ENCODE data around the gene PRKCB.
"Not testable (repeated sequence)": the region's sequence is repeated elsewhere in the genome, so short reads cannot be mapped to it uniquely, and the experiment has no call there.

The PRKCB gene

DNA sequence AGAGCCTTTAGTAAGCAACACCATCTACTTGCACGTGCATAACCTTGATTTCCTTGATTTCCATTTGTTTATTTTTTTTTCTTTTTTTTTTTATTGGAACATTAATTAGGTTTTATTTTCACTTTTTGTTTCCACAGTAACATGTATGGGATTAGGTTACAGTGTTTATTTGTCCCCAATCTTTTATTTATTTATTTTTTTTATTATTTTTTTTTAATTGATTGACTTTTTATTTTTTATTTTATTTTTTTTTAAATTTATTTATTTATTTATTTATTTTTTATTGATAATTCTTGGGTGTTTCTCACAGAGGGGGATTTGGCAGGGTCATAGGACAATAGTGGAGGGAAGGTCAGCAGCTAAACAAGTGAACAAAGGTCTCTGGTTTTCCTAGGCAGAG, 272.3 kb downstream of the PRKCB start:
- not testable (repeated sequence) for DNase-seq

DNA sequence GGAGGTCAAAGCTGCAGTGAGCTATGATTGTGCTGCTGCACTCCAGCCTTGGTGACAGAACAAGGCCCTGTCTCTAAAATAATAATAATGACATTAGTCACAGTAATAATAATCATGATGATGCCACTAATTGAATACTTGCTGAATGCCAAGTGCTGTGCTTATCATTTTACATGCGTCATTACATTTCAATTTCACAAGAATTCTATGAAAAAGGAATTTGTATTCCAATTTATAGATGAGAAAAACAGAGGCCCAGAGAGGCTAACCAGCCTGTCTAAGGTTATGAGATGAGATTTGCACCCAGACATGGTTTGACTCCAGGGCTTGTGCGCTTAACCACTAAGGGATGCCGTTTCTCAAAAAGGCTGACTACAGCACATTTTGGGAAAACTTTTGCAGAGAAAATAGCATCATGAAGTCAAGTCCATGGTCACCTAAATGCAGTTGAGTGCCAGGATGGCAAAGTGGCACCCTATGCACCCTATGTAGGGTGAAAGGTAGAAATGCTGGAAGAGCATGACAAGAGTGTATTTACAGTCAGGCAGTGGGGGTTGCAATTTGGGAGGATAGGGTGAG, 276.0 kb downstream of the PRKCB start:
- no peak for DNase-seq

DNA sequence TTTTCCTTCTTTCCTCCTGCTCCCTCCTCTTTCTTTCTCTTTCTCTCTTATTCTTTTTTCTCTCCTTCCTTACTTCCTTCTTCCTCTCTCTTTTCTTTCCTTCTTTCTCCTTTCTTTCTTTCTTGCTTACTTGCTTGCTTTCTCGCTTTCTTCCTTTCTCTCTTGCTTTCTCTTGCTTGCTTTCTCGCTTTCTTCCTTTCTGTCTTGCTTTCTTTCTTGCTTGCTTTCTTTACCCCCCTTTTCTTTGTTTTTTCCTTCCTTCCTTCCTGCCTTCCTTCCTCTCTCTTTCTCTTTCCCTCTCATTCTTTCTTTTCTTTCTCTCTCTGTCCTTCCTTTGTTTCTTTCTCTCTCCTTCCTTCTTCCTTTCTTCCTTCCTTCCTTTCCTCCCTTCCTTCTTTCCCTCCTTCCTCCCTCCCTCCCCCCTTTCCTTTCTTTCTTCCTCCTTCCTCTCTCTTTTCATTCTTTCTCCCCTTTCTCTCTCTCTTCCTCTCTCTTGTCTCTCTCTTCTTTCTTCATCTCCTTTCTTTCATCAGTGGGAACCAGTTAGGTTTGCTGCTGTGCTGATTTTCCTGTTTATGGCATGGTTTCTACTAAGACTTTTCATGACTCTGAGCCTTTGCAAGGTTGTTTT, 277.4 kb downstream of the PRKCB start:
- no peak for DNase-seq

DNA sequence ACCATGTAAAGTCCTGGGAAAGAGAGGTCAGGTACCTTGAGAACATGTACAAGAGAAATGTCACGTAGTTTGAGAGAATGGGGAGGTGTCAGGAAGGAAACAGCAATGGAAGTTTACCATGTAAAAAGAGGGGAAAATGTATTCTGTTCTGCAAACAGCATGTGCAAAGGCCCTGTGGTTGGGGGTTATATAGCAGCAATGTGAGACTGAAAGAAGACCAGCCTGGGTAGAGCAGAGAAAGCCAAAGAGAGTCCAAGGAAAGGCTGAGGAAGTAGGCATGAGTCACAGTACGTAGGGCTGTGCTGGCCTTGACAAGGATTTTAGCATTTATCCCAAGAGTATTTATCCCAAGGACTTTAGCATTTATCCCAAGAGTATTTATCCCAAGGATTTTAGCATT, 279.1 kb downstream of the PRKCB start:
- no peak for DNase-seq

DNA sequence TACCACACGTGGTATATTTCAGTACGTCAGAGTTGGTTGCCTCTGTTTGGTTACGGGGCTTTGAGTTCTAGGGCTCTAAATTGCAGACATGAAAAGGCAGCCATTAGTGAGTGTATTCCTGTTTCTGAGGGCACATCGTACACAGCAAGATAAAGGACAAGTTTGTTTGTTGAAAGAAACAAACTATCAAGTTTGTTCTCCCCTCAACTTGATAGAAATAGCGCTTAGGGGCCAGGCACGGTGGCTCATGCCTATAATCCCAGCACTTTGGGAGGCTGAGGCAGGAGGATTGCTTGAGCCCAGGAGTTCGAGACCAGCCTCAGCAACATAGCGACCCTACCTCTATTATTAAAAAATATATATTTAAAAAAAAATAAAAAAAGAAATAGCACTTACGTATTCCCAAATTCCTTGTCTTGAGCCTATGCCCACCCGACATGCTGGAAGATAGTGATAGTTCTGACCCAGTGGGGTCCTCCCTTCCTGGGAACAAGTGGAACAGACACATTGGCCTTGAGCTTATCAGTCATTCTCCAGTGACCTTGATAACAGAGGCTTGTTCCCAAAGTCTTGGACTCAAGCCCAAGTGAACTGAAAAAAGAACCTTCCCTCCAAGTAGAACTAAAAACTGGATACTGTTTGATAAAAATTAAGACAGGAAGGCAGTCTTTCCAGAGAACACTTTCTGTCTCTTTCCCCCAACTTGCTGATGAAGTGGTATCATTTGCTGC, 280.4 kb downstream of the PRKCB start:
- DNase-seq: no peak

DNA sequence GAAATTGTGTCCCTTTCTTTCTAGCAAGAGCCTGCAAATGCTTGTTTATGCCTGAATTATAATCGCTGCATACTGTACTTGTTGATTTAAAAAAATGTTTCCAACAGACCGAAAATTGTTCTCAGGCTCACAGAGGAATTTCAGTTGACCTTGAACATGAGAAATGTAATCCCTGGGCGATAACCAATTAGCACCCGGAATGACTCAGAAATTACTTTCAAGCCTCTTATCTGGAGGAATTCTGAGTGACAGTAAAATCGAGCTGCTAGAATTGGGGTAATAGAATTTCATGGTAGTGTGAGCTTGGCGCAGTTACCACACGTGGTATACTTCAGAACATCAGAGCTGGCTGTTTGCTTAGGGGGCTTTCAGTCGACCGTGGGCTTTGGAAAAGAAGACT, 281.2 kb downstream of the PRKCB start:
- DNase-seq: no peak

DNA sequence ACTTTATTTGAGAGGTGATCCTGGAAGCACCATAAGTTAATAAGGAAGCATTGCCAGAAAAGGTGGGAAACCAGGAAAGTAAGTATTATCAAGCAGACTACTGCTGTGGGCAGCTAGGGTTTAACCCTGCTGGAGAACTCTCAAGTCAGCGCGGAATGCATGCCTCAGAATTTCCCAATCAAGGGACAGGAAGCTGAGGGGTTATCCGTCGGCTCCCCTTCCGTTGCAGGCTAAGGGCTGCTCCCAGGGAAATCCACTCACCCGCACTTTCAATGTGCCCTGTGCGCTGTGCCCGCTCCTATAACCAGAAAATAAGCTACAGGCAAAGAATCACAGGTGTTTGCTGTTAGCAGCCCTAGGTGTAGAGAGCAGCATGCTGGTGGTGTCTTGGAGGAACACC, 281.9 kb downstream of the PRKCB start:
- DNase-seq: no peak

DNA sequence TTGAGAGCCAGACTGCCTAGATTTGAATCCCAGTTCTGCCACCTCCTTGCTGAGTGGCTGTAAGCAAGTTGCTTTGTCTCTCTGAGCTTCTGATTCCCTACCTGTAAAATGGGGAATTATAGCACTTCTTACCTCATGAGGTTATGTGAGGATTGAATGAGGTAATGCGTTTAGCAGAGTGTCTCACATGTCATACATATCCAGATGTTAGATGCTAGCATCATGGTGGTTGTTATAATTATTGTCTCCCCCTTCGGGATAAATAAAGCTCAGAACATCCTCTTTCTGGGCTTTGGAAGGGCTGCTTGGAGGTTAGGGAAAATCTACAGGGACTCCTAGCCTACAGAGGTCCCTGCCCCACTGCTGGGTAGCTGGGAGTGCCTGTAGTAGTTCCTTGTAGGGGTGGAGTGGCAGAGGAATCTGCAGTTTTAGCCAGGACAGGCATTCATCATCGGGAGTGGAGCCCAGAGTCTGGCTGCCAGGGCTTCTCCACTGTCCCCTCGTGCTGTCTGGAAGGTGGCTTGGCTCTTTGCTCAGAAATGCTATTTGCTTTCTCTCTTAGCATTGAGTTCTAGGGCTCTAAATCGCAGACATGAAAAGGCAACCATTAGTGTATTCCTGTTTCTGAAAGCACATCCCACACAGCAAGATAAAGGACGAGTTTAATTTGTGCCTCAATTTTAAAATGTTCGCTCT, 282.5 kb downstream of the PRKCB start:
- no peak for DNase-seq

DNA sequence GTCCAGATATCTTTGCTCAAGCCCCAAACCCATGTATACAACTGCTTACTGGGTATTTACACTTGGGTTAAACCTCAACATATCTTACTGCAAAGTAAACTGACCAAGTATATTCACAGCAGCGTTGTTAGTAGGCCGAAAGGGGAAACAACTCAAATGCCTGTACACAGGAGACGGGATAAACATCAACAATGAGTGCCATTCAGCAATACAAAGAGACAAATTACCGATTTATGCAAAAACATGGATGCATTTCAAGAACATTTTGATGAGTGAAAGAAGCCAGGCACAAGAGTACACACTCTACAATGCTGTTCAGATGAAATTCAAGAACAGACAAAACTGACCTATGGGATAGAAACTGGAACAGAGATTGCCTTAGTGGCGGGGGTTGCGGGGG, 284.0 kb downstream of the PRKCB start:
- no peak for DNase-seq

DNA sequence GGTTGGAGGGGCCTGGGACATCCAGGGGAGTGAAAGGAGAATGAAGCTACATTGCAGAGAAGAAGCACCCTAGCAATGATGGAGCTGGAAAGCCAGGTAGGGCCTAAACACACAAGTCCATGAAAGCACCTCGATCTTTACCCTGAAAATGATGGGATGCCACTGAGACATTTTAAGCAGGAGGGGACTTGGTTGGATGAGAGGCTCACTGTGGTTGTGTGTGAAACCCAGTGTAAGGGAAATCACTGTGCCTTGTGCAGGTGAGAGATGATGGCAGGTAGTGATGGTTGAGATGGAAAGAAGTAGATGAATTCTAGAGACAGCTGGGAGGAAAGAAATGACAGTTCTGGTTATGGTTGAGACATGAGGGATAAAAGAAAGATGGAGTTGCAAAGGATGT, 287.5 kb downstream of the PRKCB start:
- no peak for DNase-seq

DNA sequence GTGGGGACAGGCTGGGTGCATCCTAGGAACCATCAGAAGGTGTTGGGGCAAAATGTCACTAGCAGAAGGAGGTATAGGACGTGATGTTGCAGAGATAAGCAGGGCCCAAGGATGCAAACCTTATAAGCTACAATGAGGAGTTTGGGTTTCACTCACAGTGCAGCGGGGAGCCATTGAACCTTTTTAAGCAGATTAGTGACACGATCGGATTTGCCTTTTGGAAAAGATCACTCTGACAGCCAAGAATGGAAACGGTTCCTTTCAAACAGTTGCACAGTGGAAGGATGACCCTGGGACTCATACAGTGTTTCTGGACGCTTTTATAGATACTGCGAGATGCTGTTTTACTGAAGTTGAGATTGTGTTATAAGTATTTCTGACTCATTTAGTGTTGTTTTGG, 288.5 kb downstream of the PRKCB start:
- no peak for DNase-seq

DNA sequence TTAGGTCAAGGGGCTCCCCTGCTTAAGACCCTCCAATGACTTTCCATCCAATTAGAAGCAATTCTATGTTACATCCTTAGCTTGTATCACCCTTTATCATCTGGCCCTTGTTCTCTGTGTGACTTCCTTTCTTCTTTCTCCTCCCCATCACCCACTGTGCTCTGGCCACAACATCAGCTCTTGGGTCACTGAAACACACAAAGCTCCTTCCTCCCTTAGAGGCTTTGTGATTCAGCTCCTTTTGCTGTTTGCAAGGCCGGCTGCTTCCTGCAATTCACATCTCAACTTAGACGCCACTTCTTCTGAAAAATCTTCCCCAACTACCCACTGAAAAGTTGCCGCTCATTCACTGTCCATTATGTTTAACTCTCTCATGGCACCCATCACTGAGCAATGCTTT, 289.4 kb downstream of the PRKCB start:
- no peak for DNase-seq

DNA sequence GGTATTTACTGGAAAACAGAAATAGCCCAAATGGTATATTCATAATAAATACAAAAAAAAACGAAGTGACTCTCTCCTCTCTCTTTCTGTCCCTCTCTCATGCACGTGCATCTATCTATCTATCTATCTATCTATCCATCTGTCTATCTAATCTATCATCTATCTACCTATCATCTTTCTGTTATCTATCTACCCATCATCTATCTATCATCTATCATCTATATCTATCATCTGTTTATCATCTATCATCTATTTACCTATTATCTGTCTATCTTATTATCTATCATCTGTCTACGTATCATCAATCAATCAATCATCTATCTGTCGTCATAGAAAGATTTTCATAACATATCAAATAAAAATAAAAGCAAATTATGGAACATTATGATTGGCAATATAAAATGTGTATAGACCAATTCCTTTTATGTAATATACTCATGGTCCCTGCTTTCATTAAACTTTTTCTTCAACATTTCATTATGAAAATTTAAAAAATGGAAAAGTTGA, 293.7 kb downstream of the PRKCB start:
- no peak for DNase-seq

DNA sequence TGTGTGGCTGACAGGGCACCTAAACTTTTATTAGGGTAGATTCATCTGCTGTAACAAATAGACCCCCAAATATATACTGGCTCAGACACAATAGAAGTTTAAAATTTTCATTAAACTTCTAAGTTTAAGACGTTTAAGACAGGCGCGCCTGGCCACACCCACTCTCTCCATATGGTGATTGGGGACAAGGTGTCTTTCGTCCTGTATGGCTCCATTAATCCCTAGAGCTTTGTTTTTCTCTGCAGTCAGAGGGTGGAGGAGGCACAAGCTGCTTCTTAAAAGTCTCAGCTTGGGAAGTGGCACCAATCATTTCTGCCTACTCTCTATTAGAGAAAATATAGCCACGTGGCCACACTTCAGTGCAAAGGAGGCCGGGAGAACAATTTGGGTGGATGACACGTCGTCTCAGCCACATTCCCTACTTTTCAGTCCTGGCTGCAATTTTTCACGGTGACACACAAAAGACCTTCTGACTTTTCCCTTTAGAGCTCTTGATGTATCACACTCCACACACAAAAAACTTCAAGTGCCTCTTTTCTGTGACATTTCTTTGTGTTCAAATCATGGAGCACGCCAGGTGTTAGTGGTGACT, 294.8 kb downstream of the PRKCB start:
- no peak for DNase-seq

DNA sequence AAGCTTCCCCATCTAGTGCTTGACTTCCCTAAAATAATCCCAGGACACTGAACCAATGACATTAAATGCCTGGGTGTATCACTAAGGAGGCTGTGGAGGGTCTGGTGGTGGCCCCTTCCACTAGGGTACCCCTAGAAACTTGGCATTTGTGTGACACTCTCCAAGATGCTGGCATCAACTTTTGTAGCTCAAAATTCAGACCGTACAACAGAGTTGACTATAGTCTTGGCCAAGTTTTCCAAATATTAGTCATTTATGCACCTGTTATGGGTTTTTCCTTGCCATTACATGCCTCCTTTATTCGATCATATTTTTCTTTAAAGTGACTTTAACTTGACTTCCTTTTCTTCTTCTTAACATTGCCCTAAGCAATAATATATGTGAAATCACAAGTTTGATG, 295.5 kb downstream of the PRKCB start:
- DNase-seq: no peak

DNA sequence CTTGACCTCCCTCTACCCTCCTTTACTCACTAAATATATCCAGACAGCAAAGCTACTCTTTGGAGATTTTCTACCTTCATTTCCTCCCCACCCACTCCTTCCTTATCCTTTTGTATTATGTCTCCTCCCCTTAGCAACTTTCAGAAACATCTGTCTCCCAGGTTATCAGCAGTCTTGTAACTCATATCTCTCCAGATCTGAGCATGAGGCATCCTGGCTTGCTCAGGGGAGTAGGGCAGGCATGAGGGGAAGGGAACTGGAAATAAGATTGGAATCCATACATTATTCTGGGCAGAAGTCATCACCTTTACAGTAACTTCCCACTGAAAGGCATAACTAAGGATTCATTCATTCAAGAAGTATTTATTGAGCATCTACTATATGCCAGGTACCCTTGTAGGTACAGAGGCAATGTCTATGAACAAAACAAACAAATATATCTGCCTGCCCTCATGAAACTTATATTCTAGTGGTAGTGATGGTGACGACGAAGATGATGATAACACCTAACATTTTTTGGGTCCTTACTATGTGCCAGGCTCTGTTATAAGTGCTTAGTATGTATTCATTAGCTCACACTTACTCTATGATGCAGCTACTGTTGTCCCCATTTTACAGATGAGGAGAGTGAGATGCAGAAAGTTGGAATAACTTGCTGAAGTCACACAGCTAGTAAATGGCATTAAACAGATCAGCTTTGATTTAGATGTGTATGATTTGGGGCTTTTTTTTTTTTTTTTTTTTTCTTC, 296.4 kb downstream of the PRKCB start:
- DNase-seq: no peak

DNA sequence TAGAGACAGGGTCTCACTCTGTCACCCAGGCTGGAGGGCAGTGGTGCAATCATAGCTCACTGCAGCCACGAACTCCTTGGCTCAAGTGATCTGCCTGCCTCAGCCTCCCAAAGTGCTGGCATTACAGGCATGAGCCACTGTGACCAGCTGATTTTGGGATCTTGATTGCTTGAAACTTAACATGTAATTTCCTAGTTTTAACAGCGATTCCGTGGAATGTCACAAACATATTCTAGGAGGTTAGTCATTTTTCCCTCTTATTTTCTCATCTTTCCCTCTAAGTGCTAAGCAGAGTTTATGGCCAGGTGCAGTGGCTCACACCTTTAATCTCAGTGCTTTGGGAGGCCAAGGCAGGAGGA, 297.0 kb downstream of the PRKCB start:
- no peak for DNase-seq

DNA sequence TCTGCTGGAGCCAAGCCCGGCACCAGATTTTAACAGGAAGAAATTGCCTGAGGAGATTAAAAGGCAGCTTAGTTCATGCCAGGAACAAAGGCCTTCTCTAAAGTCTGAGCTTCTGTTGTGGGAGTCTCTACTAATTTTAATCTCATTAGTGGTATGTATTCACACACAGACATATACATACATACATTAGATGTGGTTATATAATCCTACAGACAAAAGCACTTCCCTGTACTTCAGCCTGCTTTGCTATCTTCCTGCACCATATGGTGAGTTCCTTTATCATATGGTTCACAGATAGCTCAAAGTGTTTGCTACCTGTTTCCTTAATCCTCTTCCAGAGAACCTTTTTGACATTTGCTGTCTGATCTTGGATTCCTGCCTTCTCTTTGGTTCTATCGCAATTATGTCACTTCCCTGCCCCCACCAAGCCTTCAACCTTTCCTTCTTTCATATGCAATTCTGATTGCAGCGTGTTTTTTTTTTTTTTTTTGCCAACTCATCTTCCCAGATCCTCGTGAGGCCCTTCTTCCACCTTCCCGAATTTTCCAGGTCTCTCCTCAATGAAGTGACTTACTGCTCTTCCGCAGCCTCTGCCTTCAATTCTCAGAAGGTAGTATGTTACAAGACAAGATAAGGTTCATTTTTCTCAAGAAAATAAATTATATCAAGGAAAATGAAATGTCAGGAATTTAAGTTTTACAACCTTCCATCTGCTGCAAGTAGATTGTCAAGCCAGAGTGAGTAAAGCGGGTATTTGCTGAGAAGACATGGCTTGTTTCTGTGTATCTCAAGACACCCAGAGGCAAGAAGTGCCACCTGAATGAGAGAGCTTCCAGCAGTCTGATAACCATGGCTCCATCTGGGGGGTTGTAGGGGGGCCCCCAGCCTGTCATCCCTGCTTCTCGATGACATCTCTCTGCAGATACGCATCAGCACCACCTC, 300.1 kb downstream of the PRKCB start:
- no peak for DNase-seq

DNA sequence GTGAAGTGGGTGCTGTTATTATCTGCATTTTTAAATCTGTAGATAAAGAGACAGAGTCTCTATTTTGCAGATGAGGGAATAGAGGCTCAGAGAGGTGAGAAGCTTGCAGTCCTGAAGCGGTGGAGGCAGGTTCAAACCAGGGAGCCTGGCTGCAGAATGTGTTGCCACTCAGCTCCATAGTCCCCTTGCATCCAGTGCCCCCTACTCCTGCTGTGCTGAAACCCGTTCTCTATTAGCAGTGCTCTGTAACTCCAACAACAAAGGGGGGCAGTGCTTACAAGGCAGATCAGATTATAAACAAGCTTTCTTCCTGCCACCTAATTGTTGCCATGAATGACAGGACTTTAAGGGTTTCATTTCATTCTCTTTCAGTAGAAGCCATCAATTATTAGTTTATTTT, 302.2 kb downstream of the PRKCB start:
- DNase-seq: no peak

DNA sequence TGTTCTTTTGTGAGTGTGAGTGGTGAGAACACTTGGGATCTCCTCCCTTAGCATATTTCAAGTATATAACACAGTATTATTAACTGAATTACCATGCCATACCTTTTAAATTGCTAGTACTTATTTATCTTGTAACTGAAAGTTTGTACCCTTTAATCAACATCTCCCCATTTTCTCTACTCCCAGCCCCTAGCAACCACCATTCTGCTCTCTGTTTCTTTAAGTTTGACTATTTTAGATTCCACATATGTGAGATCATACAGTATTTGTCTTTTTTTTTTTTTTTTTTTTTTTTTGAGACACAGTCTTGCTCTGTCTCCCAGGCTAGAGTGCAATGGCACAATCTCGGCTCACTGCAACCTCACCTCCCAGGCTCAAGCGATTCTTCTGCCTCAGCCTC, 302.8 kb downstream of the PRKCB start:
- DNase-seq: no peak

DNA sequence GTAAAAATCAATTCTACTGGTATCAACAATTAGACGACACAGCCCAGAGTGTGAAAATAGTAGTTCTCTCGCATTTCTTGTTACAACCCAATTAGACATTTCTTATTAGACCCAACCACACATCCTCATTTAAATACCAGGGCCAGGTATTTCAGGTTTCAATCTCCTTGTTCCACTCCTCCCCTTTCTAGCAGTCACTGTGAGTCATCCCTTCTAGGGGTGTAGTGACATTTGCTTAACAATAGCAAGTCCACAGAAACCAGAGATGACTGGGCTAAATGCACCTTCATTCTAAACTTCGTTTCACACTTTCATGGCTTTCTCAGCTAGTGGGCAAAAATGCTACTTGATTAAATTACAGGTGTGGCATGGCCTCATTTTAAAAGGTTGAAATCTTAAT, 303.5 kb downstream of the PRKCB start:
- DNase-seq: no peak

DNA sequence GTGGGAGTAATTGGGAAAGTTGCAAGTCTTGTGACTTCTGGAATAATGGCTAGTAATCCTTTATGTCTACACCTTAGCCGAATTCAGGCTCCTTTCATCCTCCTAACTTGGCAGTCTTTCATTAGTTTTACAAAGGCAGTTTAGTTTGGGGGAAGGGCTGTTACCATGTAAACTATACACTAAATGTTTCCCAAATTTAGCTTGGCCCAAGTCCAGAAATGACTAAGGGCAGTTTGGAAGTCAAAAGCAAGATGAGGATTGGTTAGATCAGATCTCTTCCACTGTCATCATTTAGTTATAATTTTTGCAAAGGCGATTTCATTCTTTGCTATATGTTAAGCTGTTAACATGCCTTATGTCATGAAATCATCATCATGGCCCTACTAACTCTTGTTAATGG, 304.9 kb downstream of the PRKCB start:
- no peak for DNase-seq
